K562 (cell line): ENCODE measurements around the gene TMCC2. TPM values are rescaled to one million over a fixed set of nuclear protein-coding genes. Genes with fewer than 3 reads are reported as not detected.

ENCODE experiments used
- ATAC-seq: fragments of 200-7000 bp; cut with Tn5 transposase; 3 replicates; pipeline ENCODE4 v1.9.1; 2020; ENCODE audit warnings: moderate library complexity
- BruUV-seq: library from RNA; stranded (reverse); fragments of 400-500 nt; replicated peaks from 2 replicates; lab custom pipeline; 2021; lab: Mats Ljungman, UMichigan
- CTCF ChIA-PET: fragments of 300-600 bp; formaldehyde crosslinking; extraction: SDS; loops from one replicate; lab custom pipeline; 2021; ENCODE audit warnings: low intra/inter-chr PET ratio; lab: Yijun Ruan, JAX
- POLR2A ChIA-PET: fragments of 300-600, 350-650 bp; sonication (Branson Sonifier 250); formaldehyde crosslinking; extraction: SDS; loops from one replicate; lab custom pipeline; 2021; ENCODE audit warnings: antibody characterized with exemption, inconsistent platforms; lab: Yijun Ruan, JAX
- DNase-seq, 4 experiments: peaks; one replicate each; pipeline versions ENCODE4 v3.0.0 to v3.0.0-alpha.2; 2011 to 2018; ENCODE audit warnings: low spot score in 3 of 4, mixed read lengths in 3 of 4; ENCODE audit errors: extremely low read depth in 1 of 4
- FAIRE-seq: peaks from 2 replicates; lab custom pipeline; 2011; peaks lifted over from hg19 to GRCh38; lab: Jason Lieb, UNC
- H2AFZ ChIP-seq: 2 replicates; pipeline ENCODE4 v1.6.0; 2011; ENCODE audit warnings: low read depth, low read length, control low read depth, inconsistent platforms
- H3K27ac ChIP-seq: fragments of 200-600 bp; 3 replicates; pipeline ENCODE4 v1.8.0; 2011; ENCODE audit warnings: low read depth, mild to moderate bottlenecking, control low read depth, inconsistent platforms, low read length, moderate library complexity, mixed read lengths; ENCODE audit errors: extremely low read depth
- H3K27me3 ChIP-seq, 2 experiments: fragments of 300-600 bp in 1 of 2; 2 replicates in 1 of 2; 3 replicates in 1 of 2; pipeline versions ENCODE4 v1.6.0 to v1.8.0; 2011; ENCODE audit warnings: inconsistent platforms in 2 of 2, low read length in 2 of 2, mild to moderate bottlenecking in 1 of 2, mixed read lengths in 1 of 2, moderate library complexity in 1 of 2; ENCODE audit not compliant: control insufficient read depth in 2 of 2, insufficient read depth in 2 of 2
- H3K36me3 ChIP-seq: fragments of 300-600 bp; 3 replicates; pipeline ENCODE4 v1.8.0; 2011; ENCODE audit warnings: mild to moderate bottlenecking, low read length, inconsistent platforms; ENCODE audit not compliant: control insufficient read depth, insufficient read depth
- H3K4me1 ChIP-seq, 2 experiments: fragments of 200-600 bp in 1 of 2; replicated peaks in 1 of 2; 2 replicates in 1 of 2; 3 replicates in 1 of 2; pipeline versions ENCODE4 v1.5.1 to v1.8.0; 2011; ENCODE audit warnings: inconsistent platforms in 2 of 2, low read length in 2 of 2, mild to moderate bottlenecking in 1 of 2, mixed read lengths in 1 of 2, moderate library complexity in 1 of 2; ENCODE audit not compliant: control insufficient read depth in 2 of 2, insufficient read depth in 2 of 2
- H3K4me2 ChIP-seq: 2 replicates; pipeline ENCODE4 v1.6.1; 2011; ENCODE audit warnings: low read length, control low read depth, inconsistent platforms, mixed read lengths; ENCODE audit not compliant: insufficient read depth
- H3K4me3 ChIP-seq: fragments of 200-600 bp; sonication (generic), shearing (Covaris generic); 2 replicates; pipeline ENCODE4 v1.5.1; 2016; ENCODE audit warnings: control low read depth, inconsistent platforms
- H3K79me2 ChIP-seq: fragments of 200-600 bp; 3 replicates; pipeline ENCODE4 v1.8.0; 2011; ENCODE audit warnings: low read length, inconsistent platforms; ENCODE audit not compliant: control insufficient read depth, insufficient read depth
- H3K9ac ChIP-seq, 2 experiments: 2 replicates each; pipeline versions ENCODE4 v1.6.0 to v1.6.1; 2011; ENCODE audit warnings: low read depth in 2 of 2, low read length in 2 of 2, control low read depth in 1 of 2, inconsistent platforms in 1 of 2, mild to moderate bottlenecking in 1 of 2, mixed read lengths in 1 of 2; ENCODE audit not compliant: insufficient read depth in 1 of 2
- H3K9me1 ChIP-seq: one replicate; pipeline ENCODE4 v1.6.0; 2011; ENCODE audit warnings: inconsistent platforms, mild to moderate bottlenecking, low read length, moderate library complexity; ENCODE audit not compliant: control insufficient read depth, insufficient read depth
- H3K9me3 ChIP-seq: replicated peaks from 2 replicates; pipeline ENCODE4 v1.5.1; 2011; ENCODE audit warnings: low read depth, low read length, inconsistent platforms; ENCODE audit not compliant: control insufficient read depth, insufficient read depth
- H4K20me1 ChIP-seq: replicated peaks from 2 replicates; pipeline ENCODE4 v1.6.1; 2011; ENCODE audit warnings: low read length, inconsistent platforms, mixed read lengths; ENCODE audit not compliant: control insufficient read depth, insufficient read depth
- ARID2 ChIP-seq: fragments of 450-650 bp; IDR thresholded peaks from 2 replicates; pipeline ENCODE4 v1.6.1; 2017; ENCODE audit warnings: antibody characterized with exemption, mild to moderate bottlenecking
- ASH1L ChIP-seq: fragments of 450-650 bp; IDR thresholded peaks from 2 replicates; pipeline ENCODE4 v1.6.1; 2018; ENCODE audit warnings: borderline replicate concordance, mild to moderate bottlenecking, low read depth; ENCODE audit not compliant: partially characterized antibody
- CCAR2 ChIP-seq: fragments of 200-400 bp; formaldehyde crosslinking; IDR thresholded peaks from 2 replicates; pipeline ENCODE4 v1.6.1; 2017; ENCODE audit warnings: mild to moderate bottlenecking, low read depth, low read length
- CGGBP1 ChIP-seq: fragments of 250-450 bp; sonication (Bioruptor Pico); IDR thresholded peaks from 2 replicates; pipeline ENCODE4 v1.9.0; 2021; ENCODE audit warnings: mild to moderate bottlenecking
- HCFC1 ChIP-seq: IDR thresholded peaks from 2 replicates; pipeline ENCODE4 v1.6.1; 2012; ENCODE audit warnings: low read depth, low read length, improper control_type of control experiment
- KDM5B ChIP-seq: fragments of 200-600 bp; sonication (generic); IDR thresholded peaks from 2 replicates; pipeline ENCODE4 v1.6.1; 2012; ENCODE audit warnings: low read depth, mild to moderate bottlenecking, moderate library complexity, low read length, control low read depth, inconsistent platforms; ENCODE audit not compliant: insufficient replicate concordance
- MCM7 ChIP-seq, 2 experiments: fragments of 450-650 bp; IDR thresholded peaks; 2 replicates each; pipeline ENCODE4 v1.6.1; 2016 to 2018
- NCOA1 ChIP-seq: fragments of 450-650 bp; IDR thresholded peaks from 2 replicates; pipeline ENCODE4 v1.6.1; 2016; ENCODE audit warnings: low read depth
- NFATC3 ChIP-seq: fragments of 450-650 bp; IDR thresholded peaks from 2 replicates; pipeline ENCODE4 v1.6.1; 2017; ENCODE audit warnings: mild to moderate bottlenecking
- PML ChIP-seq: IDR thresholded peaks from 2 replicates; pipeline ENCODE4 v1.6.1; 2012; ENCODE audit warnings: low read length, inconsistent platforms
- POLR3G ChIP-seq: IDR thresholded peaks from 2 replicates; pipeline ENCODE4 v1.6.1; 2011; ENCODE audit not compliant: insufficient read length, insufficient replicate concordance; ENCODE audit errors: extremely low read depth
- RBM25 ChIP-seq: fragments of 200-400 bp; formaldehyde crosslinking; IDR thresholded peaks from 2 replicates; pipeline ENCODE4 v1.6.1; 2018; ENCODE audit warnings: low read length, low read depth, moderate library complexity; ENCODE audit not compliant: severe bottlenecking
- SFPQ ChIP-seq: fragments of 200-400 bp; formaldehyde crosslinking; IDR thresholded peaks from 2 replicates; pipeline ENCODE4 v1.6.1; 2017; ENCODE audit warnings: mild to moderate bottlenecking, low read depth, low read length, moderate library complexity
- SNAPC5 ChIP-seq: fragments of 250-450 bp; sonication (Bioruptor Pico); IDR thresholded peaks from 2 replicates; pipeline ENCODE4 v1.8.0; 2021; ENCODE audit warnings: moderate library complexity, mild to moderate bottlenecking, inconsistent platforms
- STAG1 ChIP-seq: sonication (generic); formaldehyde crosslinking; IDR thresholded peaks from 2 replicates; pipeline ENCODE4 v1.5.0; 2020; ENCODE audit warnings: missing genetic modification reagents, borderline replicate concordance
- STAT5B ChIP-seq: fragments of 250-450 bp; sonication (Bioruptor Pico); IDR thresholded peaks from 2 replicates; pipeline ENCODE4 v1.8.0; 2021; ENCODE audit warnings: mild to moderate bottlenecking, inconsistent platforms
- ZBTB43 ChIP-seq: sonication (generic); formaldehyde crosslinking; IDR thresholded peaks from 2 replicates; pipeline ENCODE4 v1.8.0; 2023; ENCODE audit warnings: mild to moderate bottlenecking, missing genetic modification reagents
- ZNF324 ChIP-seq: fragments of 250-450 bp; sonication (Bioruptor Pico); IDR thresholded peaks from 2 replicates; pipeline ENCODE4 v1.4.0; 2020; ENCODE audit warnings: mild to moderate bottlenecking
- ZNF57 ChIP-seq: fragments of 450-650 bp; formaldehyde crosslinking; IDR thresholded peaks from 2 replicates; pipeline ENCODE4 v1.4.0; 2020; ENCODE audit warnings: mild to moderate bottlenecking, moderate library complexity
- WGBS: fragments of 100-300 bp; shearing (Covaris generic); methylation state at CpG from one replicate; pipeline ENCODE4 v1.1.6; 2016; ENCODE audit warnings: low coverage, mixed read lengths; ENCODE audit not compliant: insufficient coverage; ENCODE audit errors: missing lambda C conversion rate; 5-methylcytosine and 5-hydroxymethylcytosine counted together
- in situ Hi-C: fragments of 300-500 bp; cut with MboI; formaldehyde crosslinking; loops from 4 replicates; pipeline ENCODE4 v1.15.0; 2018; ENCODE audit warnings: inconsistent platforms, mixed read lengths
- intact Hi-C: fragments of 100-400 bp; cut with micrococcal nuclease; formaldehyde crosslinking; loops from 2 replicates; pipeline ENCODE4 v1.14.2; 2022
- polyA plus RNA-seq, 8 experiments: library from polyadenylated mRNA; depleted of rRNA in 4 of 8; stranded (reverse) in 5 of 8; unstranded in 3 of 8; fragments of >200 nt; fragmentation: Nextera tagmentation in 2 of 8; fragmentation: Illumina TruSeq in 1 of 8; extraction: Ambion mirVana in 2 of 8; extraction: Trizol in 1 of 8; gene quantifications; 2 replicates each; pipeline versions ENCODE4 v1.2.1 to v1.2.3, GENCODE V29; 2011 to 2014; ENCODE audit warnings: inconsistent platforms in 1 of 8, missing spikeins in 1 of 8
- total RNA-seq, 7 experiments: library from RNA; depleted of rRNA in 6 of 7; stranded (reverse); fragments of >200 nt in 6 of 7; fragmentation: Illumina TruSeq in 2 of 7; extraction: Trizol in 2 of 7; gene quantifications; 2 replicates each; pipeline versions ENCODE4 v1.2.1 to v1.2.3, GENCODE V29; 2011 to 2021; ENCODE audit warnings: low replicate concordance in 1 of 7

Gene TMCC2
- total and polyA plus RNA-seq, 9 of the 15 experiments (the other 6 are each of a cell fraction or from before 2014, with no cell fraction given): 0.06 to 1.8 (median 0.98) TPM

GRCh38 chr1:205286335-205286950 is 58.7 kb downstream of the TMCC2 start (continued):
- peak; percentile 77 for TF ChIP-seq RBM25

- in situ Hi-C loops: no loop called here
- Histone ChIP-seq H3K9me3 (no peaks in the 10 kb centered on the region), H4K20me1 (no peaks in the 10 kb centered on the region), H3K4me2 (no peak overlapping the region), H2AFZ (0 out of 2 replicates have a peak overlapping the region, but pooled peaks have one; percentile 21), H3K27me3 (no peaks in the 10 kb centered on the region), H3K79me2 (no peaks in the 10 kb centered on the region), H3K27ac (no peak overlapping the region), H3K9me1 (no peaks in the 10 kb centered on the region), H3K36me3 (no peaks in the 10 kb centered on the region), H3K4me3 (no peak overlapping the region), H3K9ac (no peak overlapping the region), H3K4me1 (peaks cover 14 to 24% of the 10 kb centered on the region in 2 experiments)
- no peak for FAIRE-seq
- no TSS peak for BruUV-seq
- WGBS: 64% methylated on average over 3 of the region's 3 CpGs
- intact Hi-C loops: no loop called here
- ChIA-PET CTCF (no interaction called here), POLR2A (interaction anchor here (0.7 kb wide), 2 partner anchors 28 to 32 kb away, joined by 3 read pairs; no protein-coding TSS in a partner anchor)
- no peak for TF ChIP-seq CCAR2
- TF ChIP-seq ZNF57: no peak
- no peak for TF ChIP-seq MCM7 (IDR thresholded peaks at IDR 0.05)
- no peak for TF ChIP-seq NFATC3
- TF ChIP-seq PML: no peak
- TF ChIP-seq NCOA1: no peak
- TF ChIP-seq ZBTB43: no peak
- no peak for TF ChIP-seq STAT5B (CRISPR knock-in tag)
- TF ChIP-seq ASH1L: no peak
- no peak for TF ChIP-seq CGGBP1 (CRISPR knock-in tag)
- no peak for TF ChIP-seq SNAPC5 (CRISPR knock-in tag)
- TF ChIP-seq SFPQ: no peak
- TF ChIP-seq KDM5B: no peak
- TF ChIP-seq POLR3G: no peak
- TF ChIP-seq ARID2: no peak
- no peak for TF ChIP-seq HCFC1
- TF ChIP-seq ZNF324 (CRISPR knock-in tag): no peak
- TF ChIP-seq STAG1 (CRISPR knock-in tag): no peak
- ATAC-seq: no peak
- DNase-seq: no peak
These were observed 59.3 kb downstream of the TMCC2 start for GRCh38 chr1:205287076-205287475.
